OCI-LY3 (cell line): Measurements from ENCODE around the gene TMED5.
A peak's percentile ranks its signal among the peaks of the same experiment; 100 is the strongest.
"Not testable (repeated sequence)": the region's sequence is repeated elsewhere in the genome, so short reads cannot be mapped to it uniquely, and the experiment has no call there.

ENCODE experiments used
- H2AFZ ChIP-seq: fragments of 200-600, 300-600 bp; shearing (Covaris generic); 2 replicates; pipeline ENCODE4 v1.6.0; 2014; ENCODE audit warnings: antibody characterized with exemption, low read depth, low read length
- H3K27ac ChIP-seq: fragments of 200-600, 300-600 bp; sonication (generic); 2 replicates; pipeline ENCODE4 v1.5.1; 2014; ENCODE audit warnings: mild to moderate bottlenecking, low read length, moderate library complexity, mixed read lengths
- H3K27me3 ChIP-seq: fragments of 200-600, 300-600 bp; sonication (generic); 2 replicates; pipeline ENCODE4 v1.6.1; 2014; ENCODE audit warnings: low read depth, low read length, mixed read lengths
- H3K36me3 ChIP-seq: fragments of 200-600, 300-600 bp; sonication (generic); replicated peaks from 2 replicates; pipeline ENCODE3; 2014; ENCODE audit warnings: low read depth, low read length, mixed read lengths
- H3K4me1 ChIP-seq: fragments of 300-600, 200-600 bp; sonication (generic); 2 replicates; pipeline ENCODE4 v1.6.1; 2014; ENCODE audit warnings: low read length, mixed read lengths
- H3K4me2 ChIP-seq: fragments of 200-600, 300-600 bp; sonication (generic); 2 replicates; pipeline ENCODE4 v1.6.1; 2014; ENCODE audit warnings: low read length, mixed read lengths
- H3K4me3 ChIP-seq: fragments of 300-600, 200-600 bp; sonication (generic); 2 replicates; pipeline ENCODE4 v1.5.1; 2014; ENCODE audit warnings: antibody characterized with exemption, mild to moderate bottlenecking, low read length, moderate library complexity
- H3K79me2 ChIP-seq: fragments of 300-600, 200-600 bp; shearing (Covaris generic); 2 replicates; pipeline ENCODE4 v1.6.1; 2014; ENCODE audit warnings: mild to moderate bottlenecking, low read length, mixed read lengths
- H3K9ac ChIP-seq: fragments of 300-600, 200-600 bp; shearing (Covaris generic); 2 replicates; pipeline ENCODE4 v1.6.0; 2014; ENCODE audit warnings: mild to moderate bottlenecking, low read length, moderate library complexity
- H3K9me3 ChIP-seq: fragments of 200-600, 300-600 bp; shearing (Covaris generic); 2 replicates; pipeline ENCODE4 v1.6.1; 2014; ENCODE audit warnings: low read length, mixed read lengths; ENCODE audit not compliant: insufficient read depth
- H4K20me1 ChIP-seq: fragments of 200-600, 300-600 bp; sonication (generic); 2 replicates; pipeline ENCODE4 v1.6.1; 2016; ENCODE audit warnings: low read length, mixed read lengths; ENCODE audit not compliant: insufficient read depth
- EZH2phosphoT487 ChIP-seq: fragments of 200-600 bp; shearing (Covaris generic); IDR thresholded peaks from 2 replicates; pipeline ENCODE4 v1.6.1; 2018; ENCODE audit warnings: antibody characterized with exemption, mixed run types, low read depth
- TF ChIP-seq, protein P1 (sequence below): fragments of 200-600, 300-600 bp; sonication (generic); IDR thresholded peaks from 2 replicates; pipeline ENCODE4 v1.5.1; 2014; ENCODE audit warnings: antibody characterized with exemption, low read length, low read depth

Gene TMED5

DNA sequence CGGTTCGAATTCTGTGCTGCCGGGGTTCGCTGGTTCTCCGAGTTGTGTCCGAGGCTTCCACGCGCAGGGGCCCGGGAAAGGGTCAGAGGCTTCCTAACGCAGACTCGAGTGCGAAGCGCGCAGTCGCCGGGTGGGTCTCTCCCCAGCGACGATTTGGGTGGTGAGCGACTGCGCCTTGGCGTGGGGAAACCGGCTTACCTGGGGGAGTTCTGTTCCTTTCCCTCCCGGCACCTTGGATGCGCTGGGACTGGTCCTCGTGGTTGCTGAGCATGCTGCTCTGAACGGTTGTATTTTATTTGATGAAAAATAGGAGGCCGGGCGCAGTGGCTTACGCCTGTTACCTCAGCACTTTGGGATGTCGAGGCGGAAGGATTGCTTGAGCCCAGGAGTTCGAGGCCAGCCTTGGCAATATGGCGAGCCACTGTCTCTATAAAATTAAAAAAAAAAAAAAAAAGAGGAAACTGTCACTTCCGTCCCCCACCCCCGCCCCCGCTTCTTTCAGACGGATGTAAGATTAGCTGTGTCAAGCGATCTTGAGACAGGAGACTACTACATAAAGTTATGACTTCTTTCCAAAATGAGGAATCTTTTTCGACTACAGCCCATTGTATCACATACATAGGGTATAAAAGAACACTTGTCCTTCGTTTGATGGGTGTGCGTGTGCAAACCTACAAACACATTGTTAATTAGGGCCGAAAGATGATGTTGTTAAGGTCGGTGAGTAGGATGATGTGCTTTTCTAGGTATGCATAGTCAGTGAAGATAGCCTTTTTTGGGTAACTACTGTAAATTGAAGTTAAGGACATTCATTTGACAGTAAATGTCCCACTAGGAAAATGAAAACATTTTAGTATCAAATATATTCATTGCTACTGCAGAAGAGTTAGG lies 755 bp upstream of the TMED5 start, which contains the start of gene CCDC18:
TSS of gene CCDC18 (plus strand) at position 2 of the 891 bp plus-strand sequence. CDS start 2,638 bp downstream, outside the sequence.
- peaks cover 67% of the 10 kb centered on the region for H3K79me2 ChIP-seq
- peak within 1 kb of the TSS; percentile 94 for H3K4me2 ChIP-seq
- no peak for TF ChIP-seq EZH2phosphoT487
- TF ChIP-seq, protein P1, sequence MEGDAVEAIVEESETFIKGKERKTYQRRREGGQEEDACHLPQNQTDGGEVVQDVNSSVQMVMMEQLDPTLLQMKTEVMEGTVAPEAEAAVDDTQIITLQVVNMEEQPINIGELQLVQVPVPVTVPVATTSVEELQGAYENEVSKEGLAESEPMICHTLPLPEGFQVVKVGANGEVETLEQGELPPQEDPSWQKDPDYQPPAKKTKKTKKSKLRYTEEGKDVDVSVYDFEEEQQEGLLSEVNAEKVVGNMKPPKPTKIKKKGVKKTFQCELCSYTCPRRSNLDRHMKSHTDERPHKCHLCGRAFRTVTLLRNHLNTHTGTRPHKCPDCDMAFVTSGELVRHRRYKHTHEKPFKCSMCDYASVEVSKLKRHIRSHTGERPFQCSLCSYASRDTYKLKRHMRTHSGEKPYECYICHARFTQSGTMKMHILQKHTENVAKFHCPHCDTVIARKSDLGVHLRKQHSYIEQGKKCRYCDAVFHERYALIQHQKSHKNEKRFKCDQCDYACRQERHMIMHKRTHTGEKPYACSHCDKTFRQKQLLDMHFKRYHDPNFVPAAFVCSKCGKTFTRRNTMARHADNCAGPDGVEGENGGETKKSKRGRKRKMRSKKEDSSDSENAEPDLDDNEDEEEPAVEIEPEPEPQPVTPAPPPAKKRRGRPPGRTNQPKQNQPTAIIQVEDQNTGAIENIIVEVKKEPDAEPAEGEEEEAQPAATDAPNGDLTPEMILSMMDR, result no peak
- peak within 1 kb of the TSS; percentile 97 for H3K27ac ChIP-seq
- H3K9ac ChIP-seq, result peak within 1 kb of the TSS; percentile 100
- H3K27me3 ChIP-seq, result no peaks in the 10 kb centered on the region
- H2AFZ ChIP-seq, result peak within 1 kb of the TSS; percentile 75; the same call in 1 of the 2 replicates
- peaks cover 24% of the 10 kb centered on the region for H4K20me1 ChIP-seq
- H3K4me1 ChIP-seq, result peaks cover 19% of the 10 kb centered on the region
- H3K4me3 ChIP-seq, result peak within 1 kb of the TSS; percentile 100
- no peaks in the 10 kb centered on the region for H3K9me3 ChIP-seq
- H3K36me3 ChIP-seq, result peaks cover 15% of the 10 kb centered on the region

DNA sequence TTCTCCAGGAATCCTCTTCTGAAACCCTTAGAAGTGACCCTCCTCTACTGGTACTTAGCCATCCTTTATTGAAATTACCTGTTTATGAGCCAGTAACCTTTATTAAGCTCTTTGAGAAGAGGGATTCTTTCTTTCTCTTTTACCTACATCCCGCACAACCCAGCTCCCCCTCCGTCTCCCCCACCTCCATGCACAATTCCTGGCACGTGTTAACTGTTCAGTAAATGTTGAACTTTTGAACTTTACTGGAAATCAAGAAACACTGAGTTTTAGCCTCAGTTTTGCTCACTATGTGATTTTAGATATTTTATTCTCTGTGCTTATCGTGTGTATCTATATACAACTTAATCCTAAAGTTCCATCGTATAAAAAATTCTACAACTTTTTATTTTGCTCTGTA lies 1.8 kb downstream of the TMED5 start:
- no peak for TF ChIP-seq EZH2phosphoT487
- TF ChIP-seq, protein P1, result no peak
- H3K9ac ChIP-seq, result 0 out of 2 replicates have a peak overlapping the region, but pooled peaks have one; percentile 100
- H3K4me1 ChIP-seq, result peaks cover 19% of the 10 kb centered on the region
- H3K9me3 ChIP-seq, result no peaks in the 10 kb centered on the region
- H3K79me2 ChIP-seq, result peaks cover 87% of the 10 kb centered on the region
- H4K20me1 ChIP-seq, result peaks cover 37% of the 10 kb centered on the region
- no peak overlapping the region for H2AFZ ChIP-seq
- peak overlapping the region; percentile 77 for H3K4me2 ChIP-seq
- peak overlapping the region; percentile 100 for H3K4me3 ChIP-seq
- H3K27ac ChIP-seq, result no peak overlapping the region
- H3K36me3 ChIP-seq, result peaks cover 16% of the 10 kb centered on the region
- H3K27me3 ChIP-seq, result no peaks in the 10 kb centered on the region

DNA sequence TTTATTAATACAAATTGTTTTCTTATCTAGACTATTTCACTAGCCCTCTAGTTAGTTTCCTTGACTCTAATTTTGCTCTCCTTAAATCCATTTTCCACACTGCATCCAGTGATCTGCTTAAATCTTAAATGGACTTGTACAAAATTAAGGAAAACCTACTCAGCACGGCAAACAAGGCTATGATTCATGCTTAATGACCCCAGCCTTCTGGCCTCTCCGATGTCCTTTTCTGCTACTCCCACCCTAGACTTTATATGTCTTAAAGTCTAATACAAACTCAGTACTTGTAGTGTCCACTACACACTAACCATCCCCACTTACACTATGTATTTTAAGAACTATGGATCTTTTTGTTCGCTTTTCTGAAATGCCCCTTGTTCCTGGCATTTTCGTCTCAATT lies 2.2 kb downstream of the TMED5 start:
- Histone ChIP-seq H3K4me3 (no peak overlapping the region), H2AFZ (no peak overlapping the region), H3K9ac (no peak overlapping the region), H3K27ac (no peak overlapping the region), H3K79me2 (peaks cover 87% of the 10 kb centered on the region), H3K27me3 (no peaks in the 10 kb centered on the region), H4K20me1 (peaks cover 41% of the 10 kb centered on the region), H3K36me3 (peaks cover 16% of the 10 kb centered on the region), H3K4me2 (peak overlapping the region; percentile 77), H3K9me3 (no peaks in the 10 kb centered on the region), H3K4me1 (peaks cover 21% of the 10 kb centered on the region)
- TF ChIP-seq, protein P1, result no peak
- no peak for TF ChIP-seq EZH2phosphoT487

DNA sequence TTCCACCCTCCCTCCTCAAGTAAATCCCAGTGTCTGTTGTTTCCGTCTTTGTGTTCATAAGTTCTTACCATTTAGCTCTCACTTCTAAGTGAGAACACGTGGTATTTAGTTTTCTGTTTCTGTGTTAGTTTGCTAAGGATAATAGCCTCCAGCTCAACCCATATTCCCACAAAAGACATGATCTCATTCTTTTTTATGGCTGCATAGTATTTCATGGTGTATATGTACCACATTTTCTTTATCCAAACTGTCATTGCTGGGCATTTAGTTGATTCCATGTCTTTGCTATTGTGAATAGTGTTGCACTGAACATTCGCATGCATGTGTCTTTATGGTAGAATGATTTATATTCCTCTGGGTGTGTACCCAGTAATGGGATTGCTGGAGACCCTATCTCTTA lies 5.6 kb downstream of the TMED5 start:
- H3K4me2 ChIP-seq, H3K9ac ChIP-seq, H3K4me3 ChIP-seq, H3K27ac ChIP-seq, H3K9me3 ChIP-seq, H3K27me3 ChIP-seq, H2AFZ ChIP-seq: not testable (repeated sequence)
- Histone ChIP-seq H4K20me1 (peaks cover 70% of the 10 kb centered on the region), H3K4me1 (peaks cover 24% of the 10 kb centered on the region), H3K36me3 (peaks cover 28% of the 10 kb centered on the region), H3K79me2 (peaks cover 96% of the 10 kb centered on the region)
